ENCODE measurements around the gene PKNOX2.
A peak's percentile ranks its signal among the peaks of the same experiment; 100 is the strongest.

PKNOX2 gene

DNA sequence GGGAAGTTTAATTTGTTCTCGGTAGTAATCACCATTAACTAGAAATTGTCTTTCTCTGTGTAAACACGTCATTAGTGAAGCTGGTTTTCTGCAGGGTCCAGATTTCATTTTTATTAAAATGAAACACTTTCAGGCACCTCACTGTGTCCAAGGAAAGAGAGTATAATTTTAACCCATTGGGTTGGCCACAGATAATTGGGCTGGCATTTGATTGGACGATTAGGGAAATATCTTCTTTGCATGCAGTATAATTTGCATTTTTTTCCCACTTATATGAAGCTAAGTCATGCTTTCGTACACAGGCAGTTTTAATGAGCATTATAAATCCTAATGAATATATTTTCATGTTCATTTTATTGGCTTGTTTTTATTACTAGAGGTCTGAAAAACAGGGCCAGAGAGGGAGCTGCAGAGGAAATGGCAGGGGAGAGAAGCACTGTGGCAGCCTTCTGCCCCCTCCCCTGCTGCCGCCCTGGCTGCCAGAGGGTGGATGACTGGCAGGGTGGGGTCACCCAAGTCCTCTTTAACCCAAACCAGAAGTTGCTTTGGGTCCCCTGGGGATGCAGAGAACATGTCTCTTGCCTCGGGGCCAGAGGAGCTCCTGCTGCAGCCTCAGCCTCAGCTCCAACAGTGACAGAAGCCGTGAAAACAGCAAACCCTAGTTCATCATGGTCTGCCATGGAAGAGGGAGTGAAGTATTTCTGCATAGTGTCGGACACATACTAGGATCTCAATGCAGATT is 93.9 kb downstream of the PKNOX2 start:
- no peak for DNase-seq (ENCODE audit: low spot score)

DNA sequence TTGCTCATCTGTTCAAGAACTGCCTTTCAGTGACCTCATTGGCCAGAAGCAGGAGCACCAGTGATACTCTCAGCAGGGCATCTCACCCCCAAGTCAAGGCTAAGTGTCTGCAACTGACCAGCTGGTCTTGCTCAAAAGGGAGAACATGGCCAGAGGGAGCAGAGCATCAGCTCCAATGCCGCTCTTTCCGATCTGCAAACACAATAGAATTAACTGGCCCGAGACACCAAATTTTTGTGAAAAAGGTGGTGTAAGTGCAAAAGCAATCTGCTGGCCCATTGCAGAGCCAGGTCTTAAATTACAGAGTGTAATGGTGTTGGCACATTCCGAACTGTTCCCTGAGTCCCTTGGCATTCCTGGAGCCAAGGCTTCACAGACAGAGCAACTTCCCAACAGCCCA is 97.0 kb downstream of the PKNOX2 start:
- no peak for DNase-seq (ENCODE audit: low spot score)

DNA sequence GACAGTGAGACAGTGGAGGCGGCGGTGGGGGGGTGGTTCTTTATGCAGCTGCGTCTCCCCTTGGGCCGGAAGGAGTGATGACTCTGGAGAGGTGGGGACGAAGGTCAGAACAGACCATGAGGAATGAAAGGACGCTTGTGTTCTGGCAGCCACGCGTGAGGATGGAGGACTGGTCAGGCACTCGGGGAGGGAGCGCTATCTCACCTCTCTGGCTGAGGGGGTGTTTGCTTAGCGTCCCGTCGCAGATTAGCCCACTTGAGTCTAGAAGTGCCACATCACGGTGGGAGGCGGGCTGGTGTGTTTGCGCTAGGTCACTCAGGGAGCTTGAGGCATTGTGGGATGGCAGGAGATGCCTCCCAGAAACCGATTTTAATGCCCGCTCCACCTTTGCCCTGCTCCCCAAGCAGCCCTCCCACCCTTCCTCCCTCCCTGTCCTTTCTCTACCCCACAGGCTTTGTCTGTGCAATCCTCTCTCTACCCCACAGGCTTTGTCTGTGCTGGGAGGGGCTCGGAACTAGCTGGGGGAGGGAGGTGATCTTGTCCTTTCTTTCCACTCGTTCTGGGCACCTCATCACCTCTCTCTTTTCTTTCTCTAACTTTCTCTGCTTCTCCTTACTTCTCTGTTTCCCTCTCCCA is 97.8 kb downstream of the PKNOX2 start:
- no peak for DNase-seq (ENCODE audit: low spot score)

DNA sequence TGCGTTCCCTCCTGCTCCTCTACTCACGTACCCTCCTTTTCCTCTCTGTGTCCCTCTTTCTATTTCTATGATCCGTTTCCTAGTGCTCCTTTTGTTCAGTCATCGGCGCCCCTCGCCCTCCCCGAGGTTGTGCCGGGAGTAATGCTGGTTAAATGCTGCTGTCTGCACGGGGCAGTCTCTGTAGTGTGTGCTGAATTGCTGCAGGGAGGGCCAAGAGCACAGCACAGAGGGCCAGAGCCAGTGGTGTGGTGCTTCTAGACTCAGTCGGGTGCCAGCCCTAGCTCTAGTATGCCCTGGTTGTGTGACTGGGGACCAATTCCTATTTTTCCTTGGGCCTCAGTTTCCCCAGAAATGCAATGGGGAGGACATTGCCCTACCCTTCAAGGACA is 98.3 kb downstream of the PKNOX2 start:
- no peak for DNase-seq (ENCODE audit: low spot score)

DNA sequence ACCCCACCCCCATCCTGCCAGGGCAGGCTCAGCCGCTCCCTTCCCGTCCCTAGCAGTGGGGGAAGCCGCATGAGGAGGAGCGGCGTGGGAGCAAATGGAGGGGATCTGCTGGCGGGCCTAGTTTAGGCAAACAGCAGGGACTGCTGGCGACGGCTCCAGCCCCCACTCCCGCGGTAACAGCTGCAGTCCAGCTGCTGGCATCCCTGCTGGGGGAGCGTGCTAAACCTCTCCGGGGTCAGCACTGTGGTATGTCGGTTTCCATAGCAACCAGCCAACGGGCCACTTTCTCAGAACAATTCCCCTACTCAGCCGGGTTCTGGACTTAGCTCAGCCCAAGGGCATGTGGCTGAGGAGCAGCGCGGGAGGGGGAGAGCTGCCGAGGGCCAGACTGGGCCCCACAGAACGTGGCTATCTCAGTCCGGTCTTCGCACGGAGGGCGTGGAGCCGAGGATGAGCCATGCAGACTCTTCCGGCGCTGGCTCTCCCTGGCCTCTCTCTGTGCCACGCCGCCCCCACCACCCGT is 98.8 kb downstream of the PKNOX2 start:
- peak; percentile 3 for DNase-seq (ENCODE audit: low spot score)

DNA sequence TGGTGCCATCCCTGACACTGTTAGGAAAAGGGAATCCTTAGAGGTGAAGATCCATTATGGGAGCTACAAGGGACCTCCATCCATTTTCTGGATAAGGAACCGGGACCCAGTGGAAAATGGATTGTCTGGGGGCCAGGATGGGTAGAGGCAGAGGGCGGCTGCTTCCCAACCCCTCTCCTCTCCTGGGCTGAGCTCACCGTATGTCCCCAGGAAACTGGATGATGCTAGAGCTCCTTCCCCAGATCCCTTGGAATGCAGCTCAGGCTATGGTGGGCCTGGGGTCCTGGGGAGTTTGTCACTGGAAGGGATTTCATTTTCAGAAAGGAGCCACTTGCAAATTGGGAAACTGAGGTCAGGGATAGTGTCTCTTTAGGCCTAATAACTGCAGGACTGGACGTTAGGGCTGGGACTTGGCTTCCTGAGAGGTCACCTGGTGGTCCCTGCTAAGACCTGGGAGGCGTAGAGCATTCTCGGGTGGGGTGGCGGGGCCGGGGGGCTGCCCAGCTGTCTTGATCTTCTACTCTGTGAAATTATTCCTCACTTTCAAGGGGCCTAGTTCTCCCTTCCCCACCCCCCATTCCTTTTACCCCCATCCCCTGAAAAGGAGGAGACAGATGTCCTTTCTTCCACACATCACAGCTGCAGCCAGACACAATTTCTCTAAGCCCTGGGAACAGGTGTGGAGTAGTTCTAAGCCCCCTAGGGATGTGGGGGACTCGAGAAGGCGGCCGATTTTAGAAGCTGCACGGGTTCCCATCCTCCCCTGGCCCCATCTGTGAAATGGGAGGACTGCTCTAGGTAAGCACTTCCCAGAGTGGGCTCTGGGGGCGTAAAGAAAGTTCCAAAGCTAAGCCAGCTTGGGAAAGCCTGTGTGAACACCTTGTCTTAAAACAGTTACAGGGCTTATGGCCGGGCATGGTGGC is 99.8 kb downstream of the PKNOX2 start:
- DNase-seq (ENCODE audit: low spot score), result no peak

DNA sequence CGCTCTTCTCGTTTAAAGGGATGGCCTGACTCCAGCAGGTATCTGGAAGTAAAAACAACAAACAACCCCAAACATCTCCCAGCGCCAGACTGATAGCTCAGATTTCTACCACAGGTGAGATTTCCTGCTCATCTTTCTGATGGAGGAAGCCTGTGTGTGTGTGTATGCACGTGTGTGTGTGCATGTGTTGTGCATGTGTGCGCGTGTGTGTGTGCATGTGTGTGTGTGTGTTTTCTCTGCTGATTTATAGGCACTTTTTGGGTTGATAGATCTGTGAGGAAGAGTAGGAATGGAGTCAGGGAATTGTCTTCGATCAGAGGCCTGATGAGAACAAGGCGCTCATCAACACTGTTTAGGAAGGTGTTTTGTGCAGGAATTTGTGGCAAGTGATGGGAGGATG is 103.0 kb downstream of the PKNOX2 start:
- DNase-seq (ENCODE audit: low spot score), result no peak

DNA sequence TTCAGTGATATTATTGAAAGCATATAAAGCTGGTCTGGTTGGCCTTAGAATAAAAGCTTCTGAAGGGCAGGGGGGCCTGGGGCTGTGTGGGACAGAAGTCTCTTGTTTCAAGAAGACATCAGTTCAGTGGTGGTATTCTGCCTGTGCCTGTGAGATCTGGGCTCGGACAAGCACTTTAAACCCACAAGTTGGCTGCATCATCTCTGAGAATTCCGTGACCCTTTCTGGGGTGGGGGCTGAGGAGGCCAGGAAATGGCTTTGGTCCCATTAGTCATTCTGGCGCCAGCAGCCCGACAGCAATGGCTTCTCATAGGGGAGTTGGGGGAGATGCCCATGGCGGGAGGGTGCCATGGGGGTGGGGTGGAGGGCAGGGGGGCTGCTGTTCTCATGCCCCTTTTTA is 104.1 kb downstream of the PKNOX2 start:
- DNase-seq (ENCODE audit: low spot score), result no peak

DNA sequence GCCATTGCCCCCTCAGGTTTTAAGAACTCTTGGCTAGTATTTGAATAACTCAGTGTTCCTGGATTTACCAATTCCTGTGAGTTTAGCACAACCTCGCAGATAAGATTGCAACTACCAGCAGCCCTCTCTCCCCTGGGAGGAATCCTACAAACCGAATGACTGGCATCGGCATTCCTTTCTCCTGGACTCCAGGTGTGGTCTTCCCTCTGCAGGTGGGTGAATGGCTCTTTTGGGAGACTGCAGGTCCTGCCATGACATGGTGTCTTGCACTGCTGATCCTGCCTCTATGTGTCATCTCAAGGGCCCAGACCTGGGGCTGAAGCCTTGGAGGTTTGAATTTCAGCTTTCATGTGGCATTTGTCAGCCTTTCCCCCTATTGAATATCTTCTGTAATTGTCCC is 105.6 kb downstream of the PKNOX2 start:
- no peak for DNase-seq (ENCODE audit: low spot score)

DNA sequence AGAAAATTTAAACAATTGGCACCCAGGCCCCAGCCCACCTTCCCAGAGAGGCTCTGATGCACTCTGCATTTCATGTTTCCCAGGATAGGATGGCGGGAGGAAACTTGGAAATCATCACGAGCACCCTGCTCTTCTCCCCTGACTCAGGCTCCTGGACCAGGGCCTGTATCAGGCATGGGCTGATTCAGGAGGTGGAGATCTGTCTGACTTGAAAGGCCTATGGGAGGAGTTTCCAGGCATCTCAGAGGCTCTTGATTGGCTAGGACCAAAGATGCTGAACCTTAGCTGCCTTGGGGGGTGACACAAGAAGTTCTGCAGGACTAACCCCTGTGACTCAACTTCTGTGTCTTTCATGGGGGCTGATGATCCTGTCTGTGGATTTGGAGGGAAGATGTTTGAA is 106.2 kb downstream of the PKNOX2 start:
- no peak for DNase-seq (ENCODE audit: low spot score)

DNA sequence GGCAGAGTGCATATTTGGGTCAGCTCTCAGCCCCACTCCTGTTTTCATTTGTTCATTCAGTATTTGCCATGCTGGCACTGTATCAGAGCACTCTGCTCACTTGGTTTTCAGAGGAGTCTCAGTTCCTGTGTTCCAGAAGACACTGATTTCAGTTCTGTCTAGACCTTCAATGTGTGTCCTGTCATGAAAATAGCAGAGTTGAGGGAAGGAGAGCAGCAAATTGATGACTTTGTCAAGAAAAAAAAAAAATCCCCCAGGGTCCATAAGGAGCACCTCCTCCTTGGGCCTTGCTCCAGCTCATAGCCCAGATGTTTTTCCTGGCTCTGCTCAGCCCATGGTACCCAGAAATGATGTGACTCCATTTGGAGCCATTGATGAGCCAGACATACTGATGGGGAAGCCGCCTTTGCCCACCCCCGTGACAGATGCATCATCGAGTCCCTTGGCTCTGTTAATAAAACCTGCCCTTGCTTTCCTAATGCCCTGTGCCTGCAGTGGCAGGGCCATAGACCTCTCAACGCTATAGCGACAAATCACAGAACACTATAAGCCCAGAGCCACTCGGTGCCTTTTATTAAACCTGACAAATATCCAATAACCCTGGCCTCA is 107.0 kb downstream of the PKNOX2 start:
- no peak for DNase-seq (ENCODE audit: low spot score)

DNA sequence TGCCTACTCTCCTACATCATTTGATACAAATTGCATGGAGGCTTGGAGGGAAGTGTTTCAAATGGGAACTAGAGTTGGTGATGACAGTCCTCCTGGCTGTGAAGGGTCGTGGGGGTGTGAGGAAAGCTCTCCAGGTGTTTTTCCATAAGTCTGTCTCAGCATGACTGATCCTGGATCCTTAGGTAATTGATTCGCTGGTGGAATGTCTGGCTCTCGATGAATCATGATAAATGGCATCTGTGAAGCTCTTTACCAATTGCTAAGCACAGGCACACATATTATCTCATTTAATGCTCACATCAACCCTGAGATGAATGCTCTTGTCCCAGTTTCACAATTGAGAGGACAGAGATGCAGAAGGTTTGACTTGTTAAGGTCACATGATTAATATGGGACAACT is 107.5 kb downstream of the PKNOX2 start:
- no peak for DNase-seq (ENCODE audit: low spot score)

DNA sequence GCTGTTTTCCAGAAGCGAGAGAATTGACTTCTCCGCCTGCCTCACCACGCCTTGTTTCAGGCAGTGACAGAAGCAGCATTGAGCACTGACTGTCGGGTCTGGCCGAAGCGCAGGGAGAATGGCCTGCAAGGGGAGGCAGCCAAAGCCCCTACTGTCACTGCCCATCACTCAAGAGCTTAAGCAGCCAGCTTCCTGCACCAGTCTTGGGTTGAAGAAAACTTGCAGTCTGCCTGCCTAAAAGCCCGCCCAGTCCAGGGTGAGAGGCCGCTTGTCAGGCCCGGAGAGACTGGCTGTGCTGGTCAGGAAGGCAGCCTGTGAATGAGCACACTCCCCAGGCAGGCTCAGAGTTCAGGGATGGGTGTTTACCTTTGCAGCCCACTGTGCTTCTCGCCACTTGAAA is 108.3 kb downstream of the PKNOX2 start:
- no peak for DNase-seq (ENCODE audit: low spot score)

DNA sequence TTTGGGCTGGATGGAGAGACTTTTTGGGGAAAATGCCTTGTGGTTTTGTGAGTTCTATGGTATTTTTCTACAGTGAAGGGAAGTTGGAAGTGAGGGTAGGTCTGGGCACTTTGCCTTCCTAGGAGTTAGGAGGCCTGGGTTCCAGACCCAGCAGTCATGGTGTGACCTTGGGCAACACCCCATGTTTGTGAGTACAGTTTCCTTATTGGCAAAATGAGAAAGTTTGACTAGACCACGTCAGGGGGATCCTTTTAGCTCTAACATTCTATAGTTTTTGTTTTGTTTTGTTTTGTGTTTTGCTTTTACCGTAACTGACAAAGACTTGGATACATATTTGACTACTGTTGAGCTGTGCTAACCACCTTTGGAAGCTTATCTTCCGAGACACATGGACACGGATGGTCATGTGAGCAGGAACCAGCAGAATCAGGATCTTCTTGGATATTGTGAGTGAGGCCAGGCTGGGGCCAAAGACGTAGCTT is 109.0 kb downstream of the PKNOX2 start:
- no peak for DNase-seq (ENCODE audit: low spot score)

DNA sequence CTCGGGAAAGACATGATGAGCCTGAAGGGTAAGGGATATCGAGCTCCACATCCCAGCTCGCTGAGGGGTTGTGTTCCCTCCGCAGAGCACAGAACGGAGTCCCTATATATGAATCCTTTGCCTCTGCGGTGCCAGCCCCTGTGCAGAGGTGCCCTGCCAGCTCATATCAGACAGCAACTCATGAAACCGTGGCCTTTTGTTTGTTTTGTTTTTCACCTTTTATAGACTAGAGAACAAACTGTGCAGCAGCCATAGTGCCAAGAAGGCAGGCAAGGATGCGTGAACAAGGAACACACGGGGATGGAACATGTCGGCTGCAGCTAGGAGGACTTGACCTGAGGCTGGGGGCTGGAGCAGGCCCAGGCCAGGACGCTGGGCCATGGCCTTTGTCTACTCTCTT is 109.8 kb downstream of the PKNOX2 start:
- no peak for DNase-seq (ENCODE audit: low spot score)

DNA sequence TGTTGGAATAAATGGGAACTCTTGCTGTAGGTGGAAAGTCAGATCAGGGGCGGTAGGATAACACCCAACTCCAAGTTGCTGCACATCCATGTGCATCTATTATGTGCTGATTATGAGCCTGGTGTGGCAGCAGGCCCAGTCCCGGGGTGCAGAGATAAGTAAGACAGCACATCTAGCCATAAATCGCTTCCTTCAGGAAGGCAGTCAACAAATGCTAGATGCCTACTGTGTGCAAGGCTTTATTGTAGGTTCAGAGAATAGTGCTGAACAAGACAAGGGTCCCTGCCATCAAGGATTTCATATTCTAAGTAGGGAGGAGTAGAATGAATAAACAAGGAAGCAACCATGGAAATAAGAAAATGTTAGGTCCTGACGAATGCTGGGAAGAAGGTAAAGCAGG is 110.2 kb downstream of the PKNOX2 start:
- DNase-seq (ENCODE audit: low spot score), result no peak

DNA sequence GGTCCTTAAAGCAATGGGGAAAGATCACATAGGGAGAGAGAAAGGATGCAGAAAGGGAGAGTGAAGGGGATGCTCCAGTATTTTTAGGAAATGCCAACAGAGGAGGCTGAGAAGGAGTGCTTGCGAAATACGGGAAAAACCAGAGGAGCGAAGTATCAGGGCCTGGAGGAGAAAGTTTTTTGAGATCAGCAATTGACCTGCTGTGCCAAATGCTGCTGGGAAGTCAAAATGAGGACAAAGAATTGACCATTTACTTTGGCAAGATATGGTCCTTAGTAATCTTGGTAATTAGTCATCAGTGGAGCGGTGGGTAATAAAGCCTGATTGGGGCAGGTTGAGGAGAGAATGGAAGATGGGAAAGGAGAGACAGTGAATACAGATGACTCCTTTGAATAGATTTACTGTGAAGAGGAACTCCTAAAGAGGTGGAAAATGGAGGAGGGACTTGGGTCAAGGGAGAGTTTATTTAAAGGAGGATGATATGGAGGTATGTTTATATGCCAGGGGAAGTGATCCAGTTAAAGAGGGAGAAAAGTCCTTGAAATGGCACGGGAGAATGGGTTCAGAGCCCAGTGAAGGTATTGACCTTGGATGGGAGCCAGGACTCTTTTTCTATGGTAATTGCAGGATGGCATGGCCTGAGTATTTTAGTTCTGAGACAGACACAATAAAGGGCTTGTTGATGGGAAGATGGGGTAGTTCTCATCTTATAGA is 111.5 kb downstream of the PKNOX2 start:
- no peak for DNase-seq (ENCODE audit: low spot score)

DNA sequence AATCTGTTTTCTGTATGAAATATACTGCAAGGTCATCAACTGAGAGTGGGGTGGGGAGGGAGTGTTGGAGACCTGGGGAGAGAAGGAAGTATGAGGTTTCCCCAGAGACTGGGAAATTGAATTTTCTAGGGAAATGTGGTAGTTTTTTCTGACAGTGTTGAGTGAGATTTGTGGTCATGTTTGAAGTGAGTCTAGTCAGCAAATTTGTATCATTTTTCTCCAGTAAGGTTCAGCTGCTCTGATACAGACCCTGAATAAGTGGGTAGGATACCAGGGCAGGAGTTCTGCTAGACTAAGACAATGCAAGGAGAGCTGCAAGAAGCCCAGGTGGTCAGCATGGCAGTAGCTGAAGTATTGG is 112.0 kb downstream of the PKNOX2 start:
- no peak for DNase-seq (ENCODE audit: low spot score)

DNA sequence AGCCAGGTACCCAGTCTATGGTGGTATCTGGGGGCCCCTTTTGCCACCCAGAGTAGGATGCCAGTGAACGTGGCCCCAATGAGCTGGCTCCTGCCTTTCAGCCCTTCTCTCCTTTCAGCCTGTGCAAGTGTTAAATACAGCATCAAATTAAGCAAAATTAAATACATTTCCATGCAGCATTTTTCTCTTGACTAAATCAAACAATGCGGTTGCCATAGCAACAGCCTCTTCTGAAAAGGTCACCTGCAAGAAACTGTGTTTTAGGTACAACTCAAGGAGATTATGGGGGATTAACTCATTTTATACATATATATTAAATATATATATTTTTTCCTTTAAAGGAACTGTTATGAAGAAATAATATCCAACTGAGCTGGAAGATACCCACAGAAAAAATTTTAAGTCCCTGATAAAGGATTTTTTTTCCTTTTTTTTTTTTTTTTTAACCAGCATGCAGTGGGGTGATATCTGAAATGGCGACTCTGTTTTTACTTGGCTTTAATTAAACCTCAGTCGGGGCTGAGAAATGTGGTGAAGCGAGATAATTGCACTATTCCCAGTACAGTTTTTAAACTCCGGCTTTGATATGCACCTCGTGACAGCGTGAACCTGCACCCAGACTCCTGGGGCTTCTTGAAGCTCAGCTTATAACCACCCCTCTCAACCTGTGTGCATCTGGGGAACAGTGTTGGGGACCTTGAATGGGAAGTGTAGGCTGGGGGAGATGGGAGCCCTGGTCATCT is 115.3 kb downstream of the PKNOX2 start:
- DNase-seq (ENCODE audit: low spot score), result no peak

DNA sequence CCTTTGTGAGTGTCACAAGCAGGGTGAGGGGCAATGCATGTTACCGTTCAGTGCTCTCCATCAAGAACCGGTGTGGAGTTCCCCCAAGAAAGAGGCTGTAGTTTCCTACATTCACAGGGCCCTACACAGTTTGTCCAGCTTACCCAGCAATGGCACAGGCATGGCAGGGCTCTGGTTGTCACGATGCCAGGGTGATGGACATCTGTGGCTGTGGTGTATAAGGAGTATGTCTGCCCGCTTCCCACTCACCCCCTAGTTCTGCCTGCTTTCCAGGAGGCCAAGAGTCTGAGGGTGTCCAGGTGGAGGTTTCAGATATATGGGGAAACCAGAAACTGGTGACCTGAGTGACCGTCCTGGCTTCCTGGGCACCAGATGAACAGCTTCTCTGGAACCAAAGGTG is 116.1 kb downstream of the PKNOX2 start:
- no peak for DNase-seq (ENCODE audit: low spot score)
